ENCODE measurements around the gene FRYL.

GRCh38 chr4:48504352-48504751, 275.7 kb downstream of the FRYL start:
- TF ChIP-seq, protein P1, sequence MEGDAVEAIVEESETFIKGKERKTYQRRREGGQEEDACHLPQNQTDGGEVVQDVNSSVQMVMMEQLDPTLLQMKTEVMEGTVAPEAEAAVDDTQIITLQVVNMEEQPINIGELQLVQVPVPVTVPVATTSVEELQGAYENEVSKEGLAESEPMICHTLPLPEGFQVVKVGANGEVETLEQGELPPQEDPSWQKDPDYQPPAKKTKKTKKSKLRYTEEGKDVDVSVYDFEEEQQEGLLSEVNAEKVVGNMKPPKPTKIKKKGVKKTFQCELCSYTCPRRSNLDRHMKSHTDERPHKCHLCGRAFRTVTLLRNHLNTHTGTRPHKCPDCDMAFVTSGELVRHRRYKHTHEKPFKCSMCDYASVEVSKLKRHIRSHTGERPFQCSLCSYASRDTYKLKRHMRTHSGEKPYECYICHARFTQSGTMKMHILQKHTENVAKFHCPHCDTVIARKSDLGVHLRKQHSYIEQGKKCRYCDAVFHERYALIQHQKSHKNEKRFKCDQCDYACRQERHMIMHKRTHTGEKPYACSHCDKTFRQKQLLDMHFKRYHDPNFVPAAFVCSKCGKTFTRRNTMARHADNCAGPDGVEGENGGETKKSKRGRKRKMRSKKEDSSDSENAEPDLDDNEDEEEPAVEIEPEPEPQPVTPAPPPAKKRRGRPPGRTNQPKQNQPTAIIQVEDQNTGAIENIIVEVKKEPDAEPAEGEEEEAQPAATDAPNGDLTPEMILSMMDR (conservative IDR thresholded peaks at IDR 0.05), result no peak
- no peak for TF ChIP-seq EZH2 (IDR thresholded peaks at IDR 0.05; ENCODE audit: low read depth)

Measured in PC-9 (cell line).